AG10803 (cell line): ENCODE results near the gene CCL14.
"Not testable (repeated sequence)": the region's sequence is repeated elsewhere in the genome, so short reads cannot be mapped to it uniquely, and the experiment has no call there.

ENCODE experiments used
- DNase-seq: peaks from one replicate; pipeline ENCODE4 v3.0.0; 2010; ENCODE audit warnings: low read depth
- H3K4me3 ChIP-seq: 2 replicates; pipeline ENCODE4 v1.5.1; 2011; ENCODE audit warnings: mild to moderate bottlenecking, low read length, control low read depth
- TF ChIP-seq, protein P1 (sequence below): conservative IDR thresholded peaks from 2 replicates; pipeline ENCODE4 v1.5.1; 2011; ENCODE audit warnings: mild to moderate bottlenecking, low read length, control low read depth, inconsistent platforms

Gene CCL14

DNA sequence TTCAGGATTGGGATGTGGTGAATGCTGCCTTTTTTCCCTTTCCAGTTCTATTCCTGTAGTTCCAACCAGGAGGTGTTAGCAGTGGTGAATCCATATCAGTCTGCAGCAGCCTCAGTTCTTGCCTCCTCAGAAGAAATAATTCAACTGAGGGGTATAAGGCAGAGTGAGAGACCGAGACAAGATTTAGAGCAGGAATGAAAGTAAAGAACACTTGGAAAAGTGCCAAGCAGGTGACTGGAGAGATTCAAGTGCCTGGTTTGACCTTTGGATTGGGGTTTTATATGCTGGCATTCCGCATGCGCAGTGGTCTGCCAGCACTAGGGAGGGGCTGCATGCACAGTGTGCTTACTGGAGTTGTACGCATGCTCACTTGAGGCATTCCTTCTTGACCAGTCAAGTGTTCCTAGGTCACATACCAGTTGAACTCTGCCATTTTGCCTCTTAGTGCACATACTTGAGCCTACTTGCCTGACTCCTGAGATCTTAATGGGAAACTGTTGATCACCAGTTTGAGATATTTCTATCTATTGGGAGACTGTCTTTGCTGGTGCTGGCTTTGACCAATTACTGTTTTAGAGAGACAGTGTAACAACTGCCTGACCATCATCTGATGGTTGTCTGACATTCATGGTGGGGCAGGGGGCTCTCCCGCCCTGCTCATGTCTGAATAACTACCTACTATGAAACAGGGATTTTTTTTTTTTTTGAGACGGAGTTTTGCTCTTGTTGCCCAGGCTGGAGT, 15.5 kb upstream of the CCL14 start:
- no peak overlapping the region for H3K4me3 ChIP-seq
- DNase-seq, result no peak
- TF ChIP-seq, protein P1, sequence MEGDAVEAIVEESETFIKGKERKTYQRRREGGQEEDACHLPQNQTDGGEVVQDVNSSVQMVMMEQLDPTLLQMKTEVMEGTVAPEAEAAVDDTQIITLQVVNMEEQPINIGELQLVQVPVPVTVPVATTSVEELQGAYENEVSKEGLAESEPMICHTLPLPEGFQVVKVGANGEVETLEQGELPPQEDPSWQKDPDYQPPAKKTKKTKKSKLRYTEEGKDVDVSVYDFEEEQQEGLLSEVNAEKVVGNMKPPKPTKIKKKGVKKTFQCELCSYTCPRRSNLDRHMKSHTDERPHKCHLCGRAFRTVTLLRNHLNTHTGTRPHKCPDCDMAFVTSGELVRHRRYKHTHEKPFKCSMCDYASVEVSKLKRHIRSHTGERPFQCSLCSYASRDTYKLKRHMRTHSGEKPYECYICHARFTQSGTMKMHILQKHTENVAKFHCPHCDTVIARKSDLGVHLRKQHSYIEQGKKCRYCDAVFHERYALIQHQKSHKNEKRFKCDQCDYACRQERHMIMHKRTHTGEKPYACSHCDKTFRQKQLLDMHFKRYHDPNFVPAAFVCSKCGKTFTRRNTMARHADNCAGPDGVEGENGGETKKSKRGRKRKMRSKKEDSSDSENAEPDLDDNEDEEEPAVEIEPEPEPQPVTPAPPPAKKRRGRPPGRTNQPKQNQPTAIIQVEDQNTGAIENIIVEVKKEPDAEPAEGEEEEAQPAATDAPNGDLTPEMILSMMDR, result no peak

DNA sequence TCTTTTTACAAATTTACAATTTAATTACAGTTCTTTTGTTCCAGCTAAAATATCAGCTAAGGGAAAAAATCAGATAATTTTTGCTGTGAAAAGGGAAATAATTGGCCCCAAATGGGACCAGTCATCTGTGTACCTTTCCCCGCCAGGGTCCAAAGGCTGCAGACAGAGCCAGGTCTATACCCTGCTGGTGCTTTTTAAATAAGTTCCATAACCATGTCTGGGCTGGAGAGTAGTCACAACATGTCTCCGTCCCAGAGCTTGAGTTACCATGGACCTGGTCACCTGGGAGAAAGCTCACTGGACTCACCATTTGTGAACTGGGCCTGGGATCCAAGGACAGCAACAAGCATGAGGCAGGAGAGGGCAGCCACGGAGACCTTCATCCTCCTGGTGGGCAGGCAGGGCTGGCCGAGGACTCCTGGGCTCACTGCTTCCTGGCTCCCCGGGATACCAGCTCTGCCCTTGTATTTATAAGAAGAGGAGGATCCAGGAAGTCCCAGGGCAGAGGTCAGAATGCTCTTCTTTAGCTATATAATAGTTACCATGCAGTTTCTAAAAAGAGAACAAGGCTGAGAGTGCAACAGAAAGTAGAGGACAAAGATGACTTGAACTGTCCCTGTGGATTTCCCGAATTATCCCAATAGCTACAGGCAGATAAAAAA, 14.7 kb upstream of the CCL14 start, which contains the start of gene CCL15:
CCL15 (minus strand) TSS at position 444 of the 662 bp plus-strand sequence; CDS start at position 383, 61 bp downstream.
- DNase-seq, result no peak
- TF ChIP-seq, protein P1, result no peak
- no peak within 1 kb of the TSS for H3K4me3 ChIP-seq

DNA sequence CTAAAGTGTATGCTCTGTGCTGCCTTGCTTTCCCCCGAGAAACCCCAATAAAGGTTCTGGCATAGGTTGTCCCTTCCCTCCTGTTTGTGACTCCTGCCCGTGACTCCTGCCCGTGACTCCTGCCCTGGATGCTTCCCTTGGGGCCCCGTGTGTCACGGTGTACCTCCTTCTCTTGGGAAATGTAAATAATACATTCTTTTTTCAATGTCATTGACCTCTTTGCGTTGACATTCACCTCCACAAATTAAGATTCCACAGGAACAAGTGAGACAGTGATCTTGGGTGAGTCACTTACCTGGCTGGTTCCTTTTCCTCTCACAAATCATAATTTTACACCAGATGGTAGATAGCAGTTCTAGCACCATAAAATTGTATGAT, 14.2 kb upstream of the CCL14 start:
- DNase-seq, result no peak
- no peak overlapping the region for H3K4me3 ChIP-seq
- TF ChIP-seq, protein P1, result no peak

DNA sequence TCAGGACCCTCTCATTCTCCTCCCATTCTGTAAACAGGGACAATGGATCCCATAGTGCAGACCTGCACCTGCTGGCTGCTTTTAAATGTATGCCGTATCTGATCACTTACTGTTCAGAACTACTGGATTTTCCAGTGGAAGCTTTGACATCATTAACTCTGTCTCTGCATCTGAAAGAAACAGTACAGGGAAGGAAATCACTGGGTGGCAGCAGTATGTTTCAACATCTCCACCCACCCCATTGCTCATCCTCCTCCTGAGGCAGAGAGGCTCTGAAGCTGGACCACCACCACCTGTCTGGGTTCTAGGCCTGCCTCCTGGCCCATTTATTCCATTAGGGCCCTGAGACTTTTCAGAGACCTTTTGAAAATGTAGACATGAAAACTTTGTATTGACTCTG, 12.2 kb upstream of the CCL14 start:
- no peak for DNase-seq
- TF ChIP-seq, protein P1, result no peak
- H3K4me3 ChIP-seq, result no peak overlapping the region

DNA sequence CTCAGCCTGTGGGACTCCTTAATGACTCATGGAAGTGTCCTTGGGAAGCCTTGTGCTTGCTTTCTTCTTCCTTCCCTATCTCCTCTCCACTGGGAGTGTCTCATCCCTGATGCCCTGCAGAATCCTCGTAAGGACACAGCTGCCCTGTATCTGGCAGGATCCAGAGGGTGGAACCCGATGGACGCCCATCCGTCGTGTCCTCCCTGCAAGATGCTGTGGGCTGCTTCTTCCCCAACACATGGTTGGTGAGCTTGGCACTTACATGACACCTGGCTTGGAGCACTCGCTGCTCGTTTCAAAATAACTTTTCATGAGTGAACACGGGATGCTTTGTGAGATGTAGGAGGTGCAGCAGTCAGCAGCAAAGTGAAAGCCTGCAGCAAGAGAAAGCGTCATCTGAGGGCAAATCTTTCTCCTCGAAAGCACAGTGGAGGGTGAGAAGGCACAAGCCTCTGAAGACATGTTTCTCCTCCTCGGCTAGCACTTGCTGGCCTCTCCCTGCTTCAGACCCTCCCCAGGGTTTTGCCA, 11.6 kb upstream of the CCL14 start:
- no peak for DNase-seq
- H3K4me3 ChIP-seq, result no peak overlapping the region
- TF ChIP-seq, protein P1, result no peak

DNA sequence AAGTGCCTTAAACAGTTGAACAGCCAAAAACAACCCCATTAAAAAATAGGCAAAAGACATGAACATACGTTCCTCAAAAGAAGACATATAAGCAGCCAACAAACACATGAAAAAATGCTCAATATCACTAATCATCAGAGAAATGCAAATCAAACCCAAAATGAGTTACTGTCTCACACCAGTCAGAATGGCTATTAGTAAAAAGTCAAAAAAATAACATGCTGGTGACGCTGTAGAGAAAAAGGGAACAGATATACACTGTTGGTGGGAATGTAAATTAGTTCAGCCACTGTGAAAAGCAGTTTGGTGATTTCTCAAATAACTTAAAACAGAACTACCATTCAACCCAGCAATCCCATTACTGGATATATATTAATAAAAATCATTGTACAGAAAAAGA, 8.8 kb upstream of the CCL14 start:
- H3K4me3 ChIP-seq, DNase-seq: not testable (repeated sequence)

DNA sequence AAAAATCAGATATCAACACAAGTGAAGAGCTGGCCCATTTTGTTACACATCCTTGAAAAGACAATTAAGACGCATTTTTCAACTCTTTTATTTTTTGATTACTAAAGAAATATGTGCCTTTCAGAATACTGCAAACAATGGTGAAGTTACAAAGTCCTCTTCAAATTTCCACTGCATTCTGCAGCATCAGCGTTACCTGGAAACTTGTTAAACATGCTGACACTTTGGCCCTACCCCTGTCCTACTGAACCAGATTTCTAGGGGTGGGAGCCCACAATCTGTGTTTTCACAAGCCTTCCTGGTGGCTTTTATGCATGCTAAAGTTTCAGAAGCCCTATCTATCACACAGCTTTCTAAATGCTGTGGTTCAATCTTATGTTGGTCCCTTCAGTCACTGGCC, 4.5 kb upstream of the CCL14 start:
- TF ChIP-seq, protein P1, result no peak
- H3K4me3 ChIP-seq, result no peak overlapping the region
- DNase-seq, result no peak
